PC-9 (cell line): ENCODE data around the gene IQCM.

Source experiments
- EZH2 ChIP-seq: fragments of 200-600 bp; sonication (generic); IDR thresholded peaks from 2 replicates; pipeline ENCODE4 v1.8.0; 2017; ENCODE audit warnings: antibody characterized with exemption, low read depth
- TF ChIP-seq, protein P1 (sequence below): fragments of 200-600 bp; sonication (generic); conservative IDR thresholded peaks from 2 replicates; pipeline ENCODE4 v1.6.1; 2017; ENCODE audit warnings: mixed run types, antibody characterized with exemption, mild to moderate bottlenecking, moderate library complexity

DNA sequence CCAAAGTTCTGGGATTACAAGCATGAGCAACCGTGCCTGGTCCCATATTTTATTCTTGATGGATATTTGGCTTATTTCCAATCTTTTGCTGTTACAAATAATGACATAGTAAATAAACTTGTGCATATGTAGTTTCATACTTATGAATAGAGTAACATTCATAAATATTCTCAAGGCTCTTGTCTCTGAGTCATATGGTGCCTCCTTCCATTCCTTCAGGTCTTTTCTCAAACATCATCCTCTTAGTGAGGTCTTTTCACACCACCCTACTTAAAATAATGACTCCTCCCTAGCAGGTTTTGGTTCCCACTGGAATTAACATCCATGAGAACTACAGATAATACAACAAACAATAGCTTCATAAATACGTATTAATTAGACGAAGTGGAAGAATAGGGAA, 416.6 kb downstream of the IQCM start:
- TF ChIP-seq EZH2, result no peak
- TF ChIP-seq, protein P1, sequence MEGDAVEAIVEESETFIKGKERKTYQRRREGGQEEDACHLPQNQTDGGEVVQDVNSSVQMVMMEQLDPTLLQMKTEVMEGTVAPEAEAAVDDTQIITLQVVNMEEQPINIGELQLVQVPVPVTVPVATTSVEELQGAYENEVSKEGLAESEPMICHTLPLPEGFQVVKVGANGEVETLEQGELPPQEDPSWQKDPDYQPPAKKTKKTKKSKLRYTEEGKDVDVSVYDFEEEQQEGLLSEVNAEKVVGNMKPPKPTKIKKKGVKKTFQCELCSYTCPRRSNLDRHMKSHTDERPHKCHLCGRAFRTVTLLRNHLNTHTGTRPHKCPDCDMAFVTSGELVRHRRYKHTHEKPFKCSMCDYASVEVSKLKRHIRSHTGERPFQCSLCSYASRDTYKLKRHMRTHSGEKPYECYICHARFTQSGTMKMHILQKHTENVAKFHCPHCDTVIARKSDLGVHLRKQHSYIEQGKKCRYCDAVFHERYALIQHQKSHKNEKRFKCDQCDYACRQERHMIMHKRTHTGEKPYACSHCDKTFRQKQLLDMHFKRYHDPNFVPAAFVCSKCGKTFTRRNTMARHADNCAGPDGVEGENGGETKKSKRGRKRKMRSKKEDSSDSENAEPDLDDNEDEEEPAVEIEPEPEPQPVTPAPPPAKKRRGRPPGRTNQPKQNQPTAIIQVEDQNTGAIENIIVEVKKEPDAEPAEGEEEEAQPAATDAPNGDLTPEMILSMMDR, result no peak
